HG02678 (cell line): Measurements from ENCODE around the gene LRRC23.

Source experiments
- ATAC-seq: cut with Tn5 transposase; IDR thresholded peaks from one replicate; pipeline ENCODE4 v1.9.1; 2021; ENCODE audit warnings: mild to moderate bottlenecking, moderate library complexity; ENCODE audit not compliant: unreplicated experiment

LRRC23 gene

GRCh38 chr12:6942331-6942665 lies 37.7 kb downstream of the LRRC23 start:
- ATAC-seq: no peak

DNA sequence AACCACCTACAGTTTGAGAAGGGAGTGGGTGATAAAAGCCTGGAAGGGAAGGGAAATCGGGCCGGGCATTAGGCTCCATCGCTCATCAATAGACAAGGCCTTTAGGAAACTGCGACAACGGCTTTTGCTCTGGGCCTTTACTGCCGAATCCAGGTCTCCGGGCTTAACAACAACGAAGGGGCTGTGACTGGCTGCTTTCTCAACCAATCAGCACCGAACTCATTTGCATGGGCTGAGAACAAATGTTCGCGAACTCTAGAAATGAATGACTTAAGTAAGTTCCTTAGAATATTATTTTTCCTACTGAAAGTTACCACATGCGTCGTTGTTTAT lies 38.7 kb downstream of the LRRC23 start:
- ATAC-seq: peak; percentile 31

- ATAC-seq: peak; percentile 34
Observed at GRCh38 chr12:6943722-6944380, 39.2 kb downstream of the LRRC23 start, which contains the start of the genes C12orf57 and RNU7-1. Gene C12orf57, plus strand, starts transcription at chr12:6944022. Its CDS starts 100 bp downstream, at chr12:6944122. Gene RNU7-1, plus strand, starts transcription at chr12:6943816.

DNA sequence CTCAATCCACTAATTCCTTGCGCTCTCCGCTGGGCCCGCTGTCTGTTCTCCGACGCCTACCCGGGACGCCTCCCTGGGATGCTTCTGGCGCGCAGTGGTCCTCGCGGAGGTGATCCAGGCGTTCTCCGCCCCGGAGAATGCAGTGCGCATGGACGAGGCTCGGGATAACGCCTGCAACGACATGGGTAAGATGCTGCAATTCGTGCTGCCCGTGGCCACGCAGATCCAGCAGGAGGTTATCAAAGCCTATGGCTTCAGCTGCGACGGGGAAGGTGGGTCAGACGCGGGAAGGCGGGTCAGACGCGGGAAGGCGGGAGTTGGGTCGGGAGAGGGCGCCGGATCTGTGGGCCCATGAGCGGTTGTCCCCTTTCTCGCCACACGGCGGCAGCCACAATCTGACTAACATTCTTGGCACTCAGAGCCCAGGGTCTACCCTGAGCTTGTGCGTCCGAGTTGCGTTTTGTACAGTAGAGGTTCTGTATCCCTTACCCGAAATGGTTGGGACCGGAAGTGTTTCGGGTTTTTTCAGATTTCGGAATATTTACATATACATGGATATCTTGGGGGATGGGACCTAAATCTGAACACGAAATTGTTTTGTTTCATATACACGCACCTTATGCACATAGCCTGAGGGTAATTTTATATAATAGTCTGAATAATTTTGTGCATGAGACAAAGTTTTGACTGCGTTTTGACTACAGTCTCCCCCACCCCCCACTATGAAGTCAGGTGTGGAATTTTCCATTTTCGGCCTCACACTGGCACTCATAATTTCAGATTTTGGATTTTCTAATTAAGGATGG lies 40.0 kb downstream of the LRRC23 start:
- peak; percentile 45 for ATAC-seq

DNA sequence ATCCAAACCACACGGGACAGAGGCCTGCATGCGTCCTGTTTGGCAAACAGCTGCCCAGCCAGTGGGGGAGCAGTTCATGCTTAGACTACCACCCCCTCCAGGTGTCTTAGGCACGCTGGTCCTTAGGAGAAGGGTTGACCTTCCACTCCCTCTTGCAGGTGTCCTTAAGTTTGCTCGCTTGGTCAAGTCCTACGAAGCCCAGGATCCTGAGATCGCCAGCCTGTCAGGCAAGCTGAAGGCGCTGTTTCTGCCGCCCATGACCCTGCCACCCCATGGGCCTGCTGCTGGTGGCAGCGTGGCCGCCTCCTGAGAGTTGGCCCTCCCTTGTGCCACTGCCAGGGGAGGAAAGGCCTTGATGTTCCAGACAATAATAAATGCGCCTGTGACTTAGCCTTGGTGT lies 41.0 kb downstream of the LRRC23 start:
- no peak for ATAC-seq

DNA sequence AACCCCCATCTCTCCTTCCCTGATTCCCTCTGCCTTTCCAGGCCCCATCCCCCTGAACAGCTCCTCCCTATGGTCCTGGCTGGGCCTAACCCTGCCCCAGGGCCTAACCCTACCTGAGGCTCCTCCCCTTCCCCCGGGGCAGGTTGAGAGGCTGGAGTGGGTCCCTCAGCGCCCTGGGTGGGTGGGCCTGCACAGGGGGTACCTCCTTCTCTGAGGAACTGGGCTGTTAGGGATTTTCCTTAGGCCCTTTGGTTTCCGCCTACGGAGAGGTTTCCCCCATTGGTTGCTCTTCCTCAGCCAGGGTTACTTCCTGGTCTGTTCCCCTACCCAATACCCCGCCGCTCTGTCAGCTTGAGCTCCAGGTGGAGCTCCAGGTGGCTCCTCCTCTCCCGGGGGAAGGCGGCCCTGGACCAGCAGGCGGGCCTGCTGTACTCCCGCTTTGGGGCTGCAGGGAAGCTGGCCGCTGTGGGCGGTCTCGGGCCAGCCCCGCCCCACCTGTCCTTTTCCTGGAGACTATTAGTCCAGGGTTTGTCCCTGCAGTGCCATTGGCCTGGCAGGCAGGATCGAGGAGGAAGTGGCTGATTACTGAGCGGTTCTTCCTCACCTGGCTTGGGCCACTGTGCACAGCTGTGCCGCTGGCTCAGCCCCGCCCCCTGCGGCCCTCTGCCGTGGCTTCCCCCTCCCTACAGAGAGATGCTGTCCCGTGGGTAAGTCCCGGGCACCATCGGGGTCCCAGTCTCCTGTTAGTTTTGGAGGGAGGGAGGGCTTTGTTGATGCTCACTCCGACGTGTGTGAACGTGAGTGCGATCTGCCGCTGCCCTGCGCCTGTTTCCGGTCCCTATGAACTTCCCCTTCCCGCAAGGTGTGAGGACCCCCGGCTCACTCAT lies 41.7 kb downstream of the LRRC23 start:
- ATAC-seq: no peak

- ATAC-seq: no peak
Observed at GRCh38 chr12:6946920-6947374, 42.3 kb downstream of the LRRC23 start.

GRCh38 chr12:6947615-6948014 lies 43.0 kb downstream of the LRRC23 start:
- ATAC-seq: no peak

GRCh38 chr12:6948873-6949594 lies 44.4 kb downstream of the LRRC23 start:
- ATAC-seq: no peak

- ATAC-seq: no peak
Observed at GRCh38 chr12:6950401-6950801, 45.8 kb downstream of the LRRC23 start.

- peak; percentile 27 for ATAC-seq
Observed at GRCh38 chr12:6950811-6951540, 46.4 kb downstream of the LRRC23 start, which contains the start of gene PTPN6. Gene PTPN6, plus strand, starts transcription at chr12:6951356. Its CDS starts 157 bp downstream, at chr12:6951513.

- no peak for ATAC-seq
Observed at GRCh38 chr12:6951551-6952120, 47.0 kb downstream of the LRRC23 start.

- no peak for ATAC-seq
Observed at GRCh38 chr12:6952121-6952862, 47.7 kb downstream of the LRRC23 start.

- no peak for ATAC-seq
Observed at GRCh38 chr12:6952863-6953441, 48.3 kb downstream of the LRRC23 start.

DNA sequence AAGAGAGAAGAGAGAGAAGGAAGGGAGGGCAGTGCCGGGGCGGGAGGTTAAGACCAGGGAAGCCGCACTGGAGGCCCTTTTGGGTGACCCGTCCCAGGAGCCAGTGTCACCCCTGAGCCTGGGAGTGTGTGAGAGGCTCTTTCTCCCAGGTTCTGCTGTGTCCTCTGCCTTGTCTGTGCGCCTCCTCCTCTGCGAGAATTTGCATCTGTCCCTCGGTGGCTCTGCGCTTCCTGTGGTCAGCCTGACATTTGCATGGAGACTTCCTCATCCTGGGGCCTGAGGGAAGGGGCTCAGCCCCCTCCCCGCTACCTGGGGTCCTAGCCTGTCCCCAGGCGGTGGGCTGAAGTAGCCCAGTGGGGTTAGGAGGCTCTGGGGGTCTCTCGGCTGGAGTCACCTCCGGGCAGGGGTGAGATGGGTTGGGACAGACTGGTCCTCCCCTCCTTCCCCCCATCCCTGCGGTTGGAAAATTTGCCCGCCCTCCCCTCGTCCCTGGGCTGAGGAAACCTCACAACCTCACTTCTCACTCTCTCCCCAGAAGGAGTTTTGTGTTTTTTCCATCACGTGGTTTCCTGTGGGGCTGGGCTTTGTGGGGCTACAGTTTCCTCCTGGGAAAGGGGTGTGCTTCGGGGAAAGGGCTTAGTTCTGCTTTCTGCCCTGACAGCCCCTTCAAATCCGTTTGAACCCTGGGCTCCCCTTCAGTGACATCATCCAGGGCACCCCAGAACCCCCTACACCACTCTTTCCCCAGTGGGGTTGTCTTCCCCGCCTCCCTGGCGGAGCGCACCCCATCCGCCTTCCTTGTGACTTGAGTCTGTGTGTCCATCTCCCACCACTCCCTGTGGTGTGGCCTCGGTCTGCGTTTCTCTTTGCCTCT lies 49.1 kb downstream of the LRRC23 start:
- ATAC-seq: peak; percentile 50

- ATAC-seq: no peak
Observed at GRCh38 chr12:6954316-6955107, 49.9 kb downstream of the LRRC23 start.
